DOHH2 (cell line): Measurements from ENCODE around the gene TMEM243.

ENCODE experiments used
- H3F3A ChIP-seq: fragments of 200-600 bp; sonication (generic), shearing (Covaris generic); 2 replicates; pipeline ENCODE4 v1.6.0; 2016; ENCODE audit warnings: antibody characterized with exemption, mild to moderate bottlenecking; ENCODE audit not compliant: control insufficient read depth, insufficient read depth
- H3K27ac ChIP-seq: fragments of 200-600 bp; sonication (generic); 2 replicates; pipeline ENCODE4 v1.5.1; 2014; ENCODE audit warnings: low read depth, mild to moderate bottlenecking, low read length, moderate library complexity
- H3K27me3 ChIP-seq: fragments of 200-600 bp; sonication (generic); 2 replicates; pipeline ENCODE4 v1.6.1; 2014; ENCODE audit warnings: mild to moderate bottlenecking, low read length, mixed read lengths; ENCODE audit not compliant: control insufficient read depth
- H3K36me3 ChIP-seq: fragments of 200-600 bp; sonication (generic); 2 replicates; pipeline ENCODE4 v1.6.1; 2014; ENCODE audit warnings: mild to moderate bottlenecking, low read length, moderate library complexity, mixed read lengths; ENCODE audit not compliant: control insufficient read depth
- H3K4me1 ChIP-seq: fragments of 200-600 bp; sonication (generic); 2 replicates; pipeline ENCODE4 v1.6.1; 2014; ENCODE audit warnings: mild to moderate bottlenecking, low read length, mixed read lengths; ENCODE audit not compliant: control insufficient read depth
- H3K4me2 ChIP-seq: fragments of 200-600 bp; sonication (generic); 2 replicates; pipeline ENCODE4 v1.6.0; 2014; ENCODE audit warnings: mild to moderate bottlenecking, low read length, moderate library complexity
- H3K4me3 ChIP-seq: fragments of 200-600 bp; sonication (generic); 2 replicates; pipeline ENCODE4 v1.5.1; 2014; ENCODE audit warnings: mild to moderate bottlenecking, low read length, mixed read lengths
- H3K79me2 ChIP-seq: fragments of 200-600 bp; sonication (generic); 2 replicates; pipeline ENCODE4 v1.6.1; 2014; ENCODE audit warnings: mild to moderate bottlenecking, low read length, mixed read lengths; ENCODE audit not compliant: control insufficient read depth
- H3K9me2 ChIP-seq: fragments of 200-600 bp; sonication (generic); replicated peaks from 2 replicates; pipeline ENCODE4 v1.6.1; 2014; ENCODE audit warnings: mild to moderate bottlenecking, low read length, mixed read lengths; ENCODE audit not compliant: control insufficient read depth
- H3K9me3 ChIP-seq: fragments of 200-600 bp; sonication (generic); 2 replicates; pipeline ENCODE4 v1.6.1; 2014; ENCODE audit warnings: antibody characterized with exemption, low read length, mixed read lengths; ENCODE audit not compliant: control insufficient read depth, insufficient read depth
- H4K20me1 ChIP-seq: fragments of 200-600 bp; sonication (generic); 2 replicates; pipeline ENCODE4 v1.6.0; 2014; ENCODE audit warnings: low read depth, mild to moderate bottlenecking, antibody characterized with exemption, low read length, moderate library complexity; ENCODE audit not compliant: control insufficient read depth, insufficient read depth
- EZH2phosphoT487 ChIP-seq: fragments of 200-600 bp; sonication (generic); IDR thresholded peaks from 2 replicates; pipeline ENCODE4 v1.6.1; 2017; ENCODE audit warnings: borderline replicate concordance, mild to moderate bottlenecking, antibody characterized with exemption, low read length, moderate library complexity, mixed read lengths
- TF ChIP-seq, protein P1 (sequence below): fragments of 200-600 bp; sonication (generic); IDR thresholded peaks from one replicate; pipeline ENCODE4 v1.5.1; 2014; ENCODE audit warnings: antibody characterized with exemption, mild to moderate bottlenecking, low read depth, low read length; ENCODE audit not compliant: poor library complexity, severe bottlenecking

Gene TMEM243

DNA sequence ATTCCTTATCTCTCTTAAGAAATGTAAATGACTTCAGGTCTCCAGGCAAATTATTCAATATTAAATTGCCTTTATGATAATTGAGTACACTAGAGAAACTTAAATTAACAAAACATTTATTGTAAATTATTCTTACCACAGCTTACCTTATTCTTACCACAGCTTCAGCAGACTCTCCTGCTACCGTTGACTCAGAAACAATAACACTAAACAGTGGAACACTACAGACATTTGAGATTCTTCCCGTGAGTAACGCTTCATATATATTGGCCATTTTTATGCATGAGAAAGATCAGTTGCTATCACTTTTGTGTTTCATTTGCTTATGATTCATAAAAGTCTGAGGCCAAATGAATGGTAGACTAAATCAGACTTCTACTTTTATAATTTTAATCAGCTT, 28.7 kb downstream of the TMEM243 start:
- Histone ChIP-seq H4K20me1 (peaks cover 4% of the 10 kb centered on the region; the same call in 1 of the 2 replicates), H3F3A (peaks cover 99% of the 10 kb centered on the region), H3K36me3 (peaks cover 98% of the 10 kb centered on the region)

DNA sequence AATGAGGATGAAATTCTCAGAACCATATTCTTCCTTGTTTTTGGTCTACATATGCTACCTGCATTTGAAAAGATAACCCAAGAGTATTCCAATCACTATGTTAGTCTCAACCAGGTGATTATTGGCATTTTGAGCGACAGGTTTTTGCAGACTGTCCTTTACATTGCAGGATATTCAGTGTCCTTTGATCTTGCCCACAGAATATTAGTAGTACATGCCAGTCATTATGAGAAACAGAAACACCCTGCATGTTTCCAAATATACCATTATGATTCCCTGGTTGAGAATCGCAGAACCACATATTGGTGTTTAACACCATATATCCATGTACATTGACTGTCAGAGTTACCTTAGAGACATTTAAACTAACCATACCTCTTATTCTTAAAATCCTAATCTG, 30.6 kb downstream of the TMEM243 start:
- peaks cover 4% of the 10 kb centered on the region; the same call in 1 of the 2 replicates for H4K20me1 ChIP-seq
- no peaks in the 10 kb centered on the region for H3K9me3 ChIP-seq
- TF ChIP-seq, protein P1, sequence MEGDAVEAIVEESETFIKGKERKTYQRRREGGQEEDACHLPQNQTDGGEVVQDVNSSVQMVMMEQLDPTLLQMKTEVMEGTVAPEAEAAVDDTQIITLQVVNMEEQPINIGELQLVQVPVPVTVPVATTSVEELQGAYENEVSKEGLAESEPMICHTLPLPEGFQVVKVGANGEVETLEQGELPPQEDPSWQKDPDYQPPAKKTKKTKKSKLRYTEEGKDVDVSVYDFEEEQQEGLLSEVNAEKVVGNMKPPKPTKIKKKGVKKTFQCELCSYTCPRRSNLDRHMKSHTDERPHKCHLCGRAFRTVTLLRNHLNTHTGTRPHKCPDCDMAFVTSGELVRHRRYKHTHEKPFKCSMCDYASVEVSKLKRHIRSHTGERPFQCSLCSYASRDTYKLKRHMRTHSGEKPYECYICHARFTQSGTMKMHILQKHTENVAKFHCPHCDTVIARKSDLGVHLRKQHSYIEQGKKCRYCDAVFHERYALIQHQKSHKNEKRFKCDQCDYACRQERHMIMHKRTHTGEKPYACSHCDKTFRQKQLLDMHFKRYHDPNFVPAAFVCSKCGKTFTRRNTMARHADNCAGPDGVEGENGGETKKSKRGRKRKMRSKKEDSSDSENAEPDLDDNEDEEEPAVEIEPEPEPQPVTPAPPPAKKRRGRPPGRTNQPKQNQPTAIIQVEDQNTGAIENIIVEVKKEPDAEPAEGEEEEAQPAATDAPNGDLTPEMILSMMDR = no peak
- TF ChIP-seq EZH2phosphoT487 = no peak
- H3K4me3 ChIP-seq = no peak overlapping the region
- H3F3A ChIP-seq = peaks cover 97% of the 10 kb centered on the region
- peaks cover 31% of the 10 kb centered on the region for H3K4me1 ChIP-seq
- H3K79me2 ChIP-seq = peaks cover 20% of the 10 kb centered on the region
- no peaks in the 10 kb centered on the region for H3K27me3 ChIP-seq
- H3K9me2 ChIP-seq = no peaks in the 10 kb centered on the region
- no peak overlapping the region for H3K4me2 ChIP-seq
- no peak overlapping the region for H3K27ac ChIP-seq
- peaks cover 98% of the 10 kb centered on the region for H3K36me3 ChIP-seq

More for the DNA sequence above, 28.7 kb downstream of the TMEM243 start:
- H3K4me2 ChIP-seq = peak overlapping the region; percentile 37
- no peak overlapping the region; the same call in 1 of the 2 replicates for H3K4me3 ChIP-seq
- H3K9me3 ChIP-seq = no peaks in the 10 kb centered on the region
- H3K9me2 ChIP-seq = no peaks in the 10 kb centered on the region
- H3K4me1 ChIP-seq = peaks cover 39% of the 10 kb centered on the region
- TF ChIP-seq, protein P1 = no peak
- no peak for TF ChIP-seq EZH2phosphoT487
- no peaks in the 10 kb centered on the region for H3K27me3 ChIP-seq
- peak overlapping the region; percentile 54 for H3K27ac ChIP-seq
- peaks cover 22% of the 10 kb centered on the region for H3K79me2 ChIP-seq

- no peak for TF ChIP-seq EZH2phosphoT487
- TF ChIP-seq, protein P1 = no peak
- Histone ChIP-seq H3K27ac (no peak overlapping the region), H3K36me3 (peaks cover 98% of the 10 kb centered on the region), H3K4me2 (no peak overlapping the region), H4K20me1 (no peaks in the 10 kb centered on the region; the same call in 1 of the 2 replicates), H3K9me3 (no peaks in the 10 kb centered on the region), H3F3A (peaks cover 87% of the 10 kb centered on the region), H3K4me1 (peaks cover 22% of the 10 kb centered on the region), H3K9me2 (no peaks in the 10 kb centered on the region), H3K27me3 (no peaks in the 10 kb centered on the region), H3K4me3 (no peak overlapping the region), H3K79me2 (peaks cover 20% of the 10 kb centered on the region)
Observed at GRCh38 chr7:87187120-87187519, 32.4 kb downstream of the TMEM243 start.
